A549 (cell line): ENCODE results near the gene ZNF407. TPM values are rescaled to one million over a fixed set of nuclear protein-coding genes. Genes with fewer than 3 reads are reported as not detected.

Experiments used
- ATAC-seq, 2 experiments: fragments of 200-7000 bp in 1 of 2; fragments of >200 bp in 1 of 2; cut with Nextera tagmentation in 1 of 2; cut with Tn5 transposase in 1 of 2; 3 replicates each; pipeline versions ENCODE4 v1.8.0 to v1.9.1; 2018 to 2020; ENCODE audit warnings: mild to moderate bottlenecking in 1 of 2, moderate library complexity in 1 of 2
- CTCF ChIA-PET: fragments of 300-600 bp; sonication (Branson Sonifier 250); formaldehyde crosslinking; extraction: SDS; loops from one replicate; lab custom pipeline; 2021; ENCODE audit warnings: antibody characterized with exemption, inconsistent platforms; lab: Yijun Ruan, JAX
- POLR2A ChIA-PET: fragments of 350-600 bp; formaldehyde crosslinking; extraction: SDS; loops from one replicate; lab custom pipeline; 2021; ENCODE audit warnings: antibody characterized with exemption, inconsistent platforms; lab: Yijun Ruan, JAX
- DNase-seq, 2 experiments: peaks; one replicate each; pipeline versions ENCODE4 v3.0.0 to v3.0.0-alpha.2; 2011 to 2016; ENCODE audit warnings: low read depth in 1 of 2, low spot score in 1 of 2
- FAIRE-seq: peaks from 2 replicates; lab custom pipeline; 2011; peaks lifted over from hg19 to GRCh38; lab: Jason Lieb, UNC
- H3K27ac ChIP-seq, 2 experiments: fragments of >200 bp; sonication (Bioruptor Twin); formaldehyde crosslinking; 3 replicates each; pipeline ENCODE4 v1.5.1; 2016 to 2017
- H3K4me1 ChIP-seq: fragments of >200 bp; sonication (Bioruptor Twin); formaldehyde crosslinking; 3 replicates; pipeline ENCODE4 v1.6.1; 2016
- H3K4me2 ChIP-seq: fragments of >200 bp; sonication (Bioruptor Twin); formaldehyde crosslinking; 3 replicates; pipeline ENCODE4 v1.6.1; 2016
- H3K4me3 ChIP-seq: fragments of >200 bp; sonication (Bioruptor Twin); formaldehyde crosslinking; 3 replicates; pipeline ENCODE4 v1.5.1; 2016
- H3K9me3 ChIP-seq: fragments of >200 bp; sonication (Bioruptor Twin); formaldehyde crosslinking; 3 replicates; pipeline ENCODE4 v1.6.1; 2016
- ATOH8 ChIP-seq: fragments of 250-450 bp; sonication (Bioruptor Pico); IDR thresholded peaks from 2 replicates; pipeline ENCODE4 v1.5.0; 2020; ENCODE audit warnings: low read depth, mild to moderate bottlenecking, moderate library complexity
- CBX2 ChIP-seq: fragments of 200-600 bp; sonication (generic); IDR thresholded peaks from 2 replicates; pipeline ENCODE4 v1.6.1; 2016; ENCODE audit warnings: low read depth, mild to moderate bottlenecking, borderline replicate concordance
- CEBPB ChIP-seq, 2 experiments: fragments of >200 bp in 1 of 2; sonication (Bioruptor Twin) in 1 of 2; formaldehyde crosslinking in 1 of 2; IDR thresholded peaks; 2 replicates each; pipeline ENCODE4 v1.6.1; 2012 to 2016
- CTCF ChIP-seq: fragments of >200 bp; sonication (Bioruptor Twin); formaldehyde crosslinking; IDR thresholded peaks from 3 replicates; pipeline ENCODE4 v1.5.1; 2016
- EHF ChIP-seq: fragments of 250-450 bp; sonication (Bioruptor Pico); IDR thresholded peaks from 2 replicates; pipeline ENCODE4 v1.5.0; 2020; ENCODE audit warnings: mild to moderate bottlenecking
- EHMT2 ChIP-seq: fragments of 200-600 bp; sonication (generic); IDR thresholded peaks from 2 replicates; pipeline ENCODE4 v1.6.1; 2016; ENCODE audit warnings: antibody characterized with exemption, low read depth, mild to moderate bottlenecking, moderate library complexity
- EP300 ChIP-seq, 2 experiments: fragments of >200 bp; sonication (Bioruptor Twin); formaldehyde crosslinking; IDR thresholded peaks; 2 replicates in 1 of 2; 3 replicates in 1 of 2; pipeline ENCODE4 v1.6.1; 2016 to 2017
- FOSL2 ChIP-seq, 2 experiments: fragments of 450-650 bp in 1 of 2; fragments of >200 bp in 1 of 2; sonication (Bioruptor Twin) in 1 of 2; formaldehyde crosslinking; IDR thresholded peaks; 2 replicates each; pipeline versions ENCODE4 v1.5.0 to v1.6.1; 2016 to 2020; ENCODE audit warnings: mild to moderate bottlenecking in 1 of 2, moderate library complexity in 1 of 2
- FOXS1 ChIP-seq: fragments of 250-450 bp; sonication (Bioruptor Pico); IDR thresholded peaks from 2 replicates; pipeline ENCODE4 v1.5.0; 2020; ENCODE audit warnings: mild to moderate bottlenecking, moderate library complexity
- GATA3 ChIP-seq: IDR thresholded peaks from 2 replicates; pipeline ENCODE4 v1.6.1; 2012; ENCODE audit warnings: borderline replicate concordance
- HEYL ChIP-seq: fragments of 250-450 bp; sonication (Bioruptor Pico); IDR thresholded peaks from 2 replicates; pipeline ENCODE4 v1.8.0; 2021; ENCODE audit warnings: mild to moderate bottlenecking, moderate library complexity
- HOXB13 ChIP-seq: fragments of 250-450 bp; sonication (Bioruptor Pico); IDR thresholded peaks from 2 replicates; pipeline ENCODE4 v1.5.0; 2020; ENCODE audit warnings: low read depth, mild to moderate bottlenecking, moderate library complexity
- HOXB5 ChIP-seq: fragments of 250-450 bp; sonication (Bioruptor Pico); IDR thresholded peaks from 2 replicates; pipeline ENCODE4 v1.5.0; 2020; ENCODE audit warnings: mild to moderate bottlenecking, moderate library complexity
- JUNB ChIP-seq: fragments of >200 bp; sonication (Bioruptor Twin); formaldehyde crosslinking; IDR thresholded peaks from 2 replicates; pipeline ENCODE4 v1.6.1; 2016
- NPAS2 ChIP-seq: fragments of 250-450 bp; sonication (Bioruptor Pico); IDR thresholded peaks from 2 replicates; pipeline ENCODE4 v1.8.0; 2022; ENCODE audit warnings: mild to moderate bottlenecking, moderate library complexity, borderline replicate concordance
- NR3C1 ChIP-seq: fragments of >200 bp; sonication (Bioruptor Twin); formaldehyde crosslinking; IDR thresholded peaks from 3 replicates; pipeline ENCODE4 v1.6.1; 2017
- POLR2AphosphoS2 ChIP-seq: conservative IDR thresholded peaks from 2 replicates; pipeline ENCODE4 v1.6.1; 2012; ENCODE audit warnings: low read length, improper control_type of control experiment, inconsistent platforms
- RARB ChIP-seq: fragments of 250-450 bp; sonication (Bioruptor Pico); IDR thresholded peaks from 2 replicates; pipeline ENCODE4 v1.8.0; 2021; ENCODE audit warnings: mild to moderate bottlenecking, moderate library complexity
- RNF2 ChIP-seq: fragments of 200-600 bp; sonication (generic); IDR thresholded peaks from 2 replicates; pipeline ENCODE4 v1.6.1; 2016; ENCODE audit warnings: low read depth, mild to moderate bottlenecking, antibody characterized with exemption, moderate library complexity, borderline replicate concordance
- TFCP2L1 ChIP-seq: fragments of 250-450 bp; sonication (Bioruptor Pico); IDR thresholded peaks from 2 replicates; pipeline ENCODE4 v1.5.0; 2021; ENCODE audit warnings: mild to moderate bottlenecking
- ZC3H11A ChIP-seq: fragments of 450-650 bp; IDR thresholded peaks from 2 replicates; pipeline ENCODE4 v1.6.1; 2014; ENCODE audit warnings: antibody characterized with exemption, mild to moderate bottlenecking
- ZFP36 ChIP-seq: fragments of 450-650 bp; IDR thresholded peaks from 2 replicates; pipeline ENCODE4 v1.6.1; 2014; ENCODE audit warnings: borderline replicate concordance; ENCODE audit not compliant: partially characterized antibody
- WGBS: methylation state at CpG from one replicate; pipeline ENCODE4 v1.1.6; 2017; ENCODE audit errors: missing lambda C conversion rate; 5-methylcytosine and 5-hydroxymethylcytosine counted together
- polyA plus RNA-seq, 4 experiments: library from polyadenylated mRNA; depleted of rRNA in 3 of 4; stranded (reverse); fragments of >200 nt; fragmentation: RNase III in 1 of 4; extraction: RNeasy Plus Mini Kit Qiagen cat#74134 plus additional on column Dnase treatment in 1 of 4; gene quantifications; 2 replicates in 3 of 4; 3 replicates in 1 of 4; pipeline ENCODE4 v1.2.3, GENCODE V29; 2011 to 2017

The ZNF407 gene
- polyA plus RNA-seq, 2 of the 4 experiments (the other 2 are of a cell fraction): 2.5 to 3.0 TPM

GRCh38 chr18:74745633-74746403 is 148.1 kb downstream of the ZNF407 start:
- H3K4me2 ChIP-seq: peak overlapping the region; percentile 71
- WGBS: 14% methylated on average over 10 of the region's 10 CpGs
- DNase-seq (peak; percentile 6 to 56), FAIRE-seq (no peak), ATAC-seq (peak; percentile 99 to 100)
- H3K27ac ChIP-seq: peak overlapping the region; percentile 39 to 52; a peak in 4 of 6 replicates
- ChIA-PET POLR2A (no interaction called here), CTCF (interaction anchor here (0.8 kb wide), 1 partner anchor 18 kb away, joined by 3 read pairs; no protein-coding TSS in a partner anchor)
- no peak overlapping the region for H3K4me3 ChIP-seq
- peaks cover 17% of the 10 kb centered on the region for H3K4me1 ChIP-seq
- H3K9me3 ChIP-seq: no peaks in the 10 kb centered on the region
- TF ChIP-seq NR3C1: no peak
- 0 out of 2 replicates have a peak, but pooled peaks have one; percentile 27 for TF ChIP-seq JUNB
- no peak for TF ChIP-seq EHMT2
- no peak for TF ChIP-seq FOSL2 (IDR thresholded peaks at IDR 0.05)
- TF ChIP-seq FOSL2 (CRISPR knock-in tag; IDR thresholded peaks at IDR 0.05): peak; percentile 35; the same call in 1 of the 2 replicates
- TF ChIP-seq GATA3: peak; percentile 37; the same call in 1 of the 2 replicates
- no peak for TF ChIP-seq ZC3H11A

- WGBS: 92% methylated on average over 4 of the region's 4 CpGs
- DNase-seq (no peak), FAIRE-seq (no peak), ATAC-seq (no peak)
- no peaks in the 10 kb centered on the region for H3K9me3 ChIP-seq
- no peak overlapping the region for H3K4me3 ChIP-seq
- no peak overlapping the region for H3K27ac ChIP-seq
- POLR2A ChIA-PET: no interaction called here
- no peak for TF ChIP-seq FOXS1
- no peak for TF ChIP-seq HOXB5 (CRISPR knock-in tag)
- TF ChIP-seq ZFP36: no peak
- TF ChIP-seq CBX2: no peak
- no peak for TF ChIP-seq EP300 (IDR thresholded peaks at IDR 0.05)
- TF ChIP-seq CEBPB (IDR thresholded peaks at IDR 0.05): no peak
- TF ChIP-seq TFCP2L1 (CRISPR knock-in tag): no peak
- no peak for TF ChIP-seq HEYL (CRISPR knock-in tag)
- TF ChIP-seq ZC3H11A: no peak
- TF ChIP-seq ATOH8 (CRISPR knock-in tag): no peak
- TF ChIP-seq RNF2: no peak
- TF ChIP-seq GATA3: no peak
- no peak for TF ChIP-seq EHF (CRISPR knock-in tag)
- no peak for TF ChIP-seq NR3C1
- TF ChIP-seq NPAS2: no peak
- CTCF ChIA-PET: no interaction called here
- H3K4me1 ChIP-seq: peaks cover 17% of the 10 kb centered on the region
- no peak overlapping the region for H3K4me2 ChIP-seq
Observed at GRCh38 chr18:74748809-74749208, 151.1 kb downstream of the ZNF407 start.

GRCh38 chr18:74758995-74759394 is 161.3 kb downstream of the ZNF407 start:
- 90% methylated on average over 1 of the region's 1 CpG for WGBS
- CTCF ChIA-PET: no interaction called here

More at GRCh38 chr18:74758995-74759394, 161.3 kb downstream of the ZNF407 start:
- TF ChIP-seq POLR2AphosphoS2 (no peak), RARB (CRISPR knock-in tag) (no peak), CTCF (no peak), HOXB13 (no peak), ZC3H11A (no peak)
- H3K9me3 ChIP-seq: no peaks in the 10 kb centered on the region
- no peak for ATAC-seq
- DNase-seq: no peak
- no peak overlapping the region for H3K4me2 ChIP-seq
- FAIRE-seq: no peak
- no peak overlapping the region for H3K27ac ChIP-seq
- POLR2A ChIA-PET: no interaction called here
- no peak overlapping the region for H3K4me3 ChIP-seq
- H3K4me1 ChIP-seq: no peaks in the 10 kb centered on the region
